AG04449 (cell line): ENCODE results near the gene ANKS1B.

Experiments used
- CTCF ChIA-PET: fragments of 350-600 bp; formaldehyde crosslinking; extraction: SDS; loops from one replicate; lab custom pipeline; 2021; ENCODE audit warnings: antibody characterized with exemption; lab: Yijun Ruan, JAX
- POLR2A ChIA-PET: fragments of 400-600, 350-600 bp; formaldehyde crosslinking; extraction: SDS; loops from one replicate; lab custom pipeline; 2020; ENCODE audit warnings: antibody characterized with exemption, inconsistent platforms; lab: Yijun Ruan, JAX
- DNase-seq: peaks from one replicate; pipeline ENCODE4 v3.0.0-alpha.2; 2010; ENCODE audit warnings: low read depth, low spot score
- H3K4me3 ChIP-seq: 2 replicates; pipeline ENCODE4 v1.5.1; 2011; ENCODE audit warnings: low read depth, mild to moderate bottlenecking, control low read depth, low read length
- TF ChIP-seq, protein P1 (sequence below): IDR thresholded peaks from one replicate; pipeline ENCODE4 v1.5.1; 2011; ENCODE audit warnings: mild to moderate bottlenecking, moderate library complexity, low read length, control low read depth, inconsistent platforms; ENCODE audit not compliant: insufficient read depth; ENCODE audit errors: missing control alignments

Gene ANKS1B

DNA sequence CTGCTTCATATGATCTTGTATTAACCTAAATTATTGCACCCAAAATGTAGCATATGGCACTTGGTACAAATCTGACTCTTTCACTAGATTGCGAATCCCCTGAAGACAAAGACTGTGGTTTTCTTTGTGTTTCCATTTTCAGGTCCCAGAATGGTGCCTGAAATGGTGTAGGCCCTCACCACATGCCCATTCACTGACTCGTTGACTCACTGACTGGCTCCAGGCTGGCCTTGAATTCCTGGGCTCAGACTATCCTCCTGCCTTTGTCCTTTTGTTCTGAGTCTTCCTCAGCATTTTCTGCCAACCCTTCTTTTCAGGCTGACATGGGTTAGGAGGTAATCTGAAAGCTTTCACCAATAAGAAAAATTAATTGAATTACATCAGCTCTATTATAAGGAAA lies 705.8 kb downstream of the ANKS1B start:
- TF ChIP-seq, protein P1, sequence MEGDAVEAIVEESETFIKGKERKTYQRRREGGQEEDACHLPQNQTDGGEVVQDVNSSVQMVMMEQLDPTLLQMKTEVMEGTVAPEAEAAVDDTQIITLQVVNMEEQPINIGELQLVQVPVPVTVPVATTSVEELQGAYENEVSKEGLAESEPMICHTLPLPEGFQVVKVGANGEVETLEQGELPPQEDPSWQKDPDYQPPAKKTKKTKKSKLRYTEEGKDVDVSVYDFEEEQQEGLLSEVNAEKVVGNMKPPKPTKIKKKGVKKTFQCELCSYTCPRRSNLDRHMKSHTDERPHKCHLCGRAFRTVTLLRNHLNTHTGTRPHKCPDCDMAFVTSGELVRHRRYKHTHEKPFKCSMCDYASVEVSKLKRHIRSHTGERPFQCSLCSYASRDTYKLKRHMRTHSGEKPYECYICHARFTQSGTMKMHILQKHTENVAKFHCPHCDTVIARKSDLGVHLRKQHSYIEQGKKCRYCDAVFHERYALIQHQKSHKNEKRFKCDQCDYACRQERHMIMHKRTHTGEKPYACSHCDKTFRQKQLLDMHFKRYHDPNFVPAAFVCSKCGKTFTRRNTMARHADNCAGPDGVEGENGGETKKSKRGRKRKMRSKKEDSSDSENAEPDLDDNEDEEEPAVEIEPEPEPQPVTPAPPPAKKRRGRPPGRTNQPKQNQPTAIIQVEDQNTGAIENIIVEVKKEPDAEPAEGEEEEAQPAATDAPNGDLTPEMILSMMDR, result no peak
- ChIA-PET CTCF (no interaction called here), POLR2A (no interaction called here)
- no peak overlapping the region for H3K4me3 ChIP-seq
- DNase-seq, result no peak

DNA sequence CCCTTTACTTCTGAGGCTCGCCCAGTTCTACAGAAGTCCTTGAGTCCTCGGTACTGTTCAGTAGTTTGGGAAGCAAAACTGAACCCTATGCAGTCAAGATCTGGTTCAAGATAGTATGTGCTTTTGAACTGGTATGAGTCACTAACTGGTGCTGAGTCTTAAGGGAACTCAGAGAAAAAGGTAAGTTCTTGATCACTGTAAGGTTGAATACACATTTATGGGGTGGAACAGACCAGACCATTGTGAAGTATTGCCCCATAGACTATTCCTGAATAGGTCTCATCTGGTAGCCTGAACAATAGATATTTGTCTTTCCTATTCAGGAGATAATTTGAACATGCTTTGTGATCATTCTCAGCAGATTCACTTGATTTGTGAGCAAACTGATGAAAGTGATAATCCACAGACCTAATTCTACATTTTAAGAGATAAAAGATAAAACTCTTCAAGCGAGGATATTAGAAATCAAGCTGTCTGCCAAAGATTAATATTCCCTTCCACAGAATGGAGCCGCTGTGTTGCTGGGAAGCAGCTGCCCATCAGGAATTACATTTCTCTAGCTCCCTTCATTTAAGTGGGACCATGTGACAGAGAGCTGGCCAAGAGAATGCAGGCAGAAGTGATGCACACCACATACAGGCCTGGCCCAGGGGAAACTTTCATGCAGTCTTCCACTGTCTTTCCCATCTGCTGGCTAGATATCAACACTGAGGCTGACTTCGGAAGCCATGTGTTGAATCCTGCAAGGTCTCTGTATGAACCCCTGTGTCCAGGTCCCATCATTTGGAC lies 707.0 kb downstream of the ANKS1B start:
- ChIA-PET CTCF (no interaction called here), POLR2A (no interaction called here)
- TF ChIP-seq, protein P1, result no peak
- no peak for DNase-seq
- H3K4me3 ChIP-seq, result no peak overlapping the region

DNA sequence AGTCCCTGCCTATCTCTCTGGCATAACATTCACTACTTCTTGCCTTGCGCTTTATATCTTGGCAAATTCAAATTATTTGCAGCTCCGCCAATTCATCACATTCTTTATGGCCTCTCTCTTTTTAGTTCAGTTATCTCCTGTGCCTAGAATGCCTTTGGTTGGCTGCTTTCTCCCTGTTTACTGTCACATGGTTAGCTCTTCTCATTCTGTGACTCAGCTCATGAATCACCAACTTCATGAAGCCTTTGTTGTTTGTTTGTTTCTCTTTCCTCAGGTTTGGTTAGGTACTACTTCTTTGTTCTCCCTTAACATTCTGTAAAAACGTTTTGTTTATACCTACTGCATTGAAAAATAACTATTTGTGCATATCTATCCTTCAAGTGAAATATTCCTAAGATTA lies 713.7 kb downstream of the ANKS1B start:
- H3K4me3 ChIP-seq, result no peak overlapping the region
- DNase-seq, result no peak
- ChIA-PET CTCF (no interaction called here), POLR2A (no interaction called here)
- TF ChIP-seq, protein P1, result no peak

DNA sequence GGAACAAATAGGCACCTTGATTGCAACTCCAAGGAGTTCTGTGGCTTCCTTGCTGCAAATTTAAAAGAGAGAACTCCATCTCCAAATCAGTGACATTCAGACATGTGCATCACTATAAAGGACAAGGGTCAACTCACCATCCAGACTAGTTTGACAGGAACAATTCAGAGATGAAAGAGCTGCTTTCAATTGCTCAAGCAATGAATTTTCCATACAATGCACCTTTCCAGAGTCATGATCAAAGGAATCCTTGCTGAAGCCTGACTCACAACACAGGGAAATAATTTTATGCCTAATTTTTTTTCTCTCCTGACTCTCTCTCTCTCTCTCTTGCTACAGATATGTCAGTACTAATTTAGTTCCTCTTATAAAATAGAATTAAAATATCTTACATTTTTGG lies 717.7 kb downstream of the ANKS1B start:
- POLR2A ChIA-PET, result no interaction called here
- CTCF ChIA-PET, result no interaction called here
- TF ChIP-seq, protein P1, result no peak
- H3K4me3 ChIP-seq, result no peak overlapping the region
- no peak for DNase-seq

DNA sequence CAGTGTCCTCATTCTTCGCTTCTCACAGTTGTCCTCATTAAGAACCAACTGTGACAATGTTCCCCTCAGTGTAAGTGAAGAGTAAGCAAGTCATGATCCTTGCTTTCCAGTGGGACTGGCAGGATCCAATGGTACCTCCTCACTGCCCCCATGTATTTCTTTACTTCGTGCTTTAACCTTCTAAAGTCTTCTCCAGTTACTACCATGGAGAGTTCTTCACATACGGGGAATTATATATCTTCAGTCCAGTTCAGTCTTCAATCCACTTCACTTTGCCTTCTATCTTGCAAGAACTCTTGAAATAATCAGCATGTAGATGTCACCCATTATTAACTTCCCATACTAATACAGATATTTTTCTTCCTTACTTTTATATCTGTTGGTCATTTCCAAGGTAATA lies 719.1 kb downstream of the ANKS1B start:
- TF ChIP-seq, protein P1, result no peak
- CTCF ChIA-PET, result no interaction called here
- DNase-seq, result no peak
- POLR2A ChIA-PET, result no interaction called here
- no peak overlapping the region for H3K4me3 ChIP-seq

DNA sequence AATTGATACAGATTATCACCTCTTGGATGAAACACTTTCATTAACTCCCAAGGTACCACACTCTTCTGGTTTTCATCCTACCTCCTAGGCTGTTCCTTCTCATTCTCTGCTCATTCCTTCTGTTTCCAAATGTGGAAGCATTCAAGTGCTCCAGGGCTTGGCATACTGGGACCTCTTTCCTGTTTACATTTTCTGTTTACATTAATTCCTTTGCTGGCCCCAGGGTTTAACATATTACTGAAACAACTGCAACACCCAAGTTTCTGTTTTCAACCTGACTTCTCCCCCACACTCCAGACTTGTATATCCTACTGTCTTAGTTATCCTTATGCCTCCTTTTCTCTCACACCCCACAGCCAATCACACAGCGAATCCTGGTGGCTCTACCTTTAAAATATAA lies 723.5 kb downstream of the ANKS1B start:
- CTCF ChIA-PET, result no interaction called here
- no peak for DNase-seq
- TF ChIP-seq, protein P1, result no peak
- H3K4me3 ChIP-seq, result no peak overlapping the region
- POLR2A ChIA-PET, result no interaction called here
